Progenitor cell of endocrine pancreas (in vitro differentiated cells): ENCODE results near the gene ARHGEF1. TPM values are rescaled to one million over a fixed set of nuclear protein-coding genes. Genes with fewer than 3 reads are reported as not detected.
"Not testable (repeated sequence)": the region's sequence is repeated elsewhere in the genome, so short reads cannot be mapped to it uniquely, and the experiment has no call there.

Experiments used
- DNase-seq: peaks from one replicate; pipeline ENCODE4 v3.0.0; 2021; ENCODE audit warnings: low spot score; ENCODE audit not compliant: unreplicated experiment
- H3K27ac Mint-ChIP-seq: 2 replicates; pipeline ENCODE4 v1.8.0; 2021; ENCODE audit warnings: mild to moderate bottlenecking, moderate library complexity, mixed read lengths
- H3K27me3 Mint-ChIP-seq: 2 replicates; pipeline ENCODE4 v1.8.0; 2021; ENCODE audit warnings: mixed read lengths
- H3K36me3 Mint-ChIP-seq: 2 replicates; pipeline ENCODE4 v1.8.0; 2022; ENCODE audit warnings: mixed read lengths; ENCODE audit not compliant: insufficient read depth
- H3K4me1 Mint-ChIP-seq: 2 replicates; pipeline ENCODE4 v1.8.0; 2021; ENCODE audit warnings: low read depth, mixed read lengths
- H3K4me3 Mint-ChIP-seq: 2 replicates; pipeline ENCODE4 v1.8.0; 2021; ENCODE audit warnings: low read depth, mild to moderate bottlenecking, moderate library complexity, mixed read lengths
- H3K9me3 Mint-ChIP-seq: 2 replicates; pipeline ENCODE4 v1.8.0; 2021; ENCODE audit warnings: low read depth, mixed read lengths
- CTCF ChIP-seq: fragments of 200-600 bp; sonication (generic); IDR thresholded peaks from one replicate; pipeline ENCODE4 v1.5.0; 2021; ENCODE audit warnings: antibody characterized with exemption, mild to moderate bottlenecking; ENCODE audit not compliant: unreplicated experiment
- total RNA-seq: library from RNA; stranded (reverse); gene quantifications from 2 replicates; pipeline ENCODE4 v1.2.1, GENCODE V29; 2021

The ARHGEF1 gene
- total RNA-seq, 1 donor from 2014 or later, result 112 TPM

DNA sequence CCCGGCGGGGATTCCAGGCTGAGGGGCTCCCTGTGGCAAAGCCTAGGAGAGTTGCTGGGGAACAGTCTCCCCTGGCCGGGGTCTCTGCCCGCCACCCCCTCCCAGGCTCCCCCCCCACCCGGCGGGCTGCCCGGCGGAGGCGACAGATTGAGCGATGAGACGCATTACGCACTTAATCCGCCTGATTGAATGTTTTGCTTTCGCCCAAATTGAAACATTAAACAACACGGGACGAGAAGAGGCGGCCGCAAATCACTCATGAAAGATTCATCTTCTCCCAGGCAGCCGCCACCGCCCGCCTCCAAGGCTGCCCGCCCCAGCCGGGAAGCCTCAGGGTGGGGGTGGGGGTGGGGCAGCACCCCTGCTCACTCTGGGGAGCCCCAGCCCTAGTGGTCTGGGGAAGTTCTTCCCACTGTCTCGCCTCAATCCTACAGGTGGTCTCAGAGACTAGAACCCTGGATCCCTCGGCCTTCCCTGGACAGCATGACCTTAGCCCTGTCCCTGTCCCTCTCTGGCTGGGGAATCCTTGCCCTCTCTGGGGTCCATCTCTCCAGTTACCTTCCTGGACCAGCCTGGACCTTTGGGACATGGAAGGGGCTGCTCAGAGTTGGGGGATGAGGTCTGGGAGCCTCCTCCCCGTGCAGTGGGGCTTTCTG lies 52.9 kb downstream of the ARHGEF1 start:
- Mint-ChIP-seq H3K4me1 (peaks cover 13% of the 10 kb centered on the region), H3K36me3 (no peaks in the 10 kb centered on the region), H3K9me3 (no peaks in the 10 kb centered on the region), H3K27ac (no peak overlapping the region), H3K4me3 (no peak overlapping the region), H3K27me3 (peaks cover 57% of the 10 kb centered on the region)
- TF ChIP-seq CTCF, result no peak
- no peak for DNase-seq

DNA sequence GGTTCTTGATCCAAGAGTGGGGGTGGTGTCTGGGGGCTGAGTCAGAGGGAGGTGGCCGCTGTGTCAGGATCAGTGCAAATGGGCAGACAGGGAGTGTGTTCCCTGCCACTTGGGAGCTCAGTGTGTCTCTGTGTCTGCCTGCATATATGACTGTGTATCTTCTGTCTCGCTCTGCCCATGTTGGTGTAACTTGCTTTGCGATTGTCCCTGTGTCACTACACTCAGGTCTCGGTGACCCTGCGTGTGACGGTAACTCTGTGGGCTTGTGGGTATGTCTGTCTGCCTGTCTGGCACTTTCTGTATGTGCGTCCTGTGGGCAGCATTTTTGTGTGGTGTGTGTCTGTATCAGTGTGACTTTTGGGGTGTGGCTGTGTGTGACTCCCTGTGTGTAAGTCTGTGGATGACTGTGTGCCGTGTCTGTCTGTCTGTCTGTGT lies 53.4 kb downstream of the ARHGEF1 start:
- Mint-ChIP-seq H3K4me3 (no peak overlapping the region), H3K4me1 (peaks cover 13% of the 10 kb centered on the region), H3K27me3 (peaks cover 53% of the 10 kb centered on the region), H3K9me3 (no peaks in the 10 kb centered on the region), H3K27ac (no peak overlapping the region), H3K36me3 (no peaks in the 10 kb centered on the region)
- TF ChIP-seq CTCF, result no peak
- no peak for DNase-seq

DNA sequence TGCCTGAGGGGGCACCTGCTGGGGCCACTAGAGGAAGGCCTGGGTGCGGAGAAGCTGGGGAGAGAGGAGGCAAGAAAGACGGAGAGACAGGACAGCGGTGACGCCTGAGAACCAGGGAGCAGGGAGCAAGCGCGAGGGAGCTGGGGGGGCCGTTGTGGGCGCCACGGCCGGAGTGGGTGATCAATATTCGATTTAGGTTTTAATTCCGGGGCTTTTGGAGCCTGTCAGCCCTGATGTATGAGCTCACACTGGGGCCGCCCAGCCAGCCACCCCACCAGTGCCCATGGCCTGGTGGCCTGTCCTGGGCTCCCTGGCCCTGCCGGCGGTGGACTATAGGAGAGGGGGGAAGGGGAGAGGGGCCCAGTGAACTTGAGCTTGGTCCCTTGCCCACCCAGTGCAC lies 54.0 kb downstream of the ARHGEF1 start:
- Mint-ChIP-seq H3K27ac (no peak overlapping the region), H3K9me3 (no peaks in the 10 kb centered on the region), H3K36me3 (no peaks in the 10 kb centered on the region), H3K4me1 (peaks cover 14% of the 10 kb centered on the region), H3K27me3 (peaks cover 52% of the 10 kb centered on the region), H3K4me3 (no peak overlapping the region)
- TF ChIP-seq CTCF, result no peak
- no peak for DNase-seq

DNA sequence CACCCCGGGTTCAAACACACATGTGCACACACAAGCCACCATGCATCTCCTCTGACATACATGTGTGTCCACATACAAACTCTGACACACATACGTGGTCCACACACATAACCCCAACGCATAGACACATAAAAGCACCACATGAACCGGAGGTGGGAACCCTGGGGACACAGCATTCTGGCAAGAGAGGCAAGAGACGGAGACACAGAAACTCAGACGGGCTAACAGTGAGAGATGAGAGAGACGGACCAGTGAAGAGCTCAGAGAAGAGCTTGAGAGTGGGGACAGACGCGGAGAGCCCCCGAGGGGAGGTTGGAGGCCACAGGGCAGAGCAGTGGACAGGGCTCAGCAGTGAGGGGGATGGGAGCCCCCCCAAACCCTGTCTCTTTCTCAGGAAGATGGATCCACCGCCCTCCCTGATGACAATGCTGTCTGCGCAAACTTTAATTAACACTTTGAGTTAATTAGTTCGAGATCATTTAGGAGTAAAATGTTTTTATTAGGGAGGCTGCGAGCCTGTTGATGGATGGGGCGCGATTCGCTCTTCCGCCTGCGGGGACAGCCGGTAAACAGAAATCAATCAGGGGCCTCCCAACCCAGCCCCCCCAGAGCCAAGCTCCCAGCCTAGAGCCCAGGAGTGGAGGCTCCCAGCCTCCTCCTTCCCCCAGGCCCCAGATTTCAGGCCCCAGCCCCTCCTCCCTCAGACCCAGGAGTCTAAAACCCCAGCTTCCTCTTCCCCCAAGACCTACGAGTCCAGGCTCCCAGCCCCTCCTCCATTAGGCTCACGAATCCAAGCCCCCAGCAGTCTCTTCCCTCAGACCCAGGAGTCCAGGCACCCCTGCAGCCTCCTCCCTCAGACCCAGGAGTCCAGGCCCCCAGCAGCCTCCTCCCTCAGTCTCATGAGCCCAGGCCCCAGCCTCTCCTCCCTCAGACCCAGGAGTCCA lies 54.8 kb downstream of the ARHGEF1 start:
- Mint-ChIP-seq H3K27ac (peak overlapping the region; percentile 5), H3K9me3 (no peaks in the 10 kb centered on the region), H3K4me3 (peak overlapping the region; percentile 0), H3K36me3 (no peaks in the 10 kb centered on the region), H3K27me3 (peaks cover 49% of the 10 kb centered on the region), H3K4me1 (peaks cover 11% of the 10 kb centered on the region)
- DNase-seq, result no peak
- no peak for TF ChIP-seq CTCF

GRCh38 chr19:41939209-41939608 lies 56.2 kb downstream of the ARHGEF1 start:
- H3K36me3 Mint-ChIP-seq, H3K27ac Mint-ChIP-seq, H3K4me1 Mint-ChIP-seq, H3K4me3 Mint-ChIP-seq, H3K9me3 Mint-ChIP-seq, DNase-seq: not testable (repeated sequence)
- peaks cover 39% of the 10 kb centered on the region for H3K27me3 Mint-ChIP-seq
